ENCODE results near the gene ZNF618. TPM values are rescaled to one million over a fixed set of nuclear protein-coding genes. Genes with fewer than 3 reads are reported as not detected.

ZNF618 gene
- total and polyA plus RNA-seq, 4 donors: 4.9 to 17.3 (median 11.4) TPM

DNA sequence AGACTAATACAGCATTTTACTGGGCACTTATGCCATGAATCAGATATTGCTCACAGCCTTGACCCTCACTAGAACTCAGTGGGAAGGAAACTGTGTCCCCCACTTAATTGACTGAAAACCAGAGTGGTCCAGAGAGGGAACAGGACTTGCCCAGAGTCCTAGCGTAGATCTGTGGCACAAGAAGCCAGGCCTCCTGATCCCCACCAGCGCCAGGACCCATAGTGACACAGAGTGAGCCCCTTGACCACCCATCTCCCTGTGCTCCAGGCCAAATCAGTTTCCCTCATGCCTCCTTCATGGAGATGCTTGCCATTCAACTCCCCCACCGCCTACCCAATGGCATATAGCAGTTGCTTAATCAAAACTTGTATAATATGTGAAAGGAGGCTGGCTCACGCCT is 214.7 kb downstream of the ZNF618 start:
- no peak for DNase-seq

DNA sequence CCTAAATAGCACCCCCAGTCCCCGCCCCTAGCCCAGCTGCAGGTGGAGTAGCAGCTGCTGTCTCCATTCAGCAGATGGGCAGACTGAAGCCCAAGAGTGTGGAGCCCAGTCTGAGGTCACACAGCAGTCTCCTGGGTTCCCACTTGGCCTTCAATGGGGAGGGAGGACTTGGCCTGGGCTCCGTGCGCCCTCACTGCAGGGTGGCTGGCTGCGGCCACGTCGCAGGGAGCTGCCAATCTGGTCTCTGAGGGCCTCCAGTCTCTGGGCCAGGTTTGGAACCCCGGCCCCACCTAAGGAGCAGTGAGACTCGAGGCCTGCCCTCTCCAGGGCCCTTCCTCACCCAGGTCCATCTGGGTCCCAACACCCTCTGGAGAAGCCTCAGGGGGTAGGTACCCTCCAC is 215.6 kb downstream of the ZNF618 start:
- ATAC-seq (ENCODE audit: low FRiP score): no peak
- intact Hi-C loops (cut with DNase I): no loop called here
- WGBS, 2 donors: 96% methylated on average over 8 of the region's 8 CpGs
- Histone ChIP-seq H3K4me3 (ENCODE audit: low read length in 2 of 2) (no peak overlapping the region), H3K36me3 (ENCODE audit: control insufficient read depth in 1 of 2, insufficient read depth in 2 of 2, low read length in 1 of 2) (no peaks in the 10 kb centered on the region), H3K9me3 (ENCODE audit: control insufficient read depth, low read length) (no peaks in the 10 kb centered on the region), H3K4me1 (ENCODE audit: control insufficient read depth in 1 of 2, insufficient read depth in 2 of 2, low read length in 2 of 2) (no peaks in the 10 kb centered on the region), H3K27ac (ENCODE audit: low read depth in 1 of 2, low read length in 2 of 2) (no peak overlapping the region), H3K27me3 (ENCODE audit: control insufficient read depth in 1 of 2, insufficient read depth in 2 of 2, low read length in 1 of 2) (no peaks in the 10 kb centered on the region)
- no peak for DNase-seq

More for the DNA sequence above, 214.7 kb downstream of the ZNF618 start:
- Histone ChIP-seq H3K4me1 (ENCODE audit: control insufficient read depth in 1 of 2, insufficient read depth in 2 of 2, low read length in 2 of 2) (no peaks in the 10 kb centered on the region), H3K27me3 (ENCODE audit: control insufficient read depth in 1 of 2, insufficient read depth in 2 of 2, low read length in 1 of 2) (no peaks in the 10 kb centered on the region), H3K9me3 (ENCODE audit: control insufficient read depth, low read length) (no peaks in the 10 kb centered on the region), H3K36me3 (ENCODE audit: control insufficient read depth in 1 of 2, insufficient read depth in 2 of 2, low read length in 1 of 2) (no peaks in the 10 kb centered on the region), H3K4me3 (ENCODE audit: low read length in 2 of 2) (no peak overlapping the region), H3K27ac (ENCODE audit: low read depth in 1 of 2, low read length in 2 of 2) (no peak overlapping the region)
- WGBS, 2 donors: 98 to 99% methylated on average over 4 of the region's 4 CpGs
- ATAC-seq (ENCODE audit: low FRiP score): no peak
- intact Hi-C loops (cut with DNase I): no loop called here

GRCh38 chr9:114092336-114092735 is 216.2 kb downstream of the ZNF618 start:
- whole genome bisulfite sequencing, 2 donors: 92 to 96% methylated on average over 4 of the region's 4 CpGs
- no peak for ATAC-seq (ENCODE audit: low FRiP score)

GRCh38 chr9:114093031-114093471 is 216.9 kb downstream of the ZNF618 start:
- Histone ChIP-seq H3K27me3 (ENCODE audit: control insufficient read depth in 1 of 2, insufficient read depth in 2 of 2, low read length in 1 of 2) (no peaks in the 10 kb centered on the region), H3K4me1 (ENCODE audit: control insufficient read depth in 1 of 2, insufficient read depth in 2 of 2, low read length in 2 of 2) (no peaks in the 10 kb centered on the region), H3K9me3 (ENCODE audit: control insufficient read depth, low read length) (no peaks in the 10 kb centered on the region), H3K27ac (ENCODE audit: low read depth in 1 of 2, low read length in 2 of 2) (no peak overlapping the region), H3K36me3 (ENCODE audit: control insufficient read depth in 1 of 2, insufficient read depth in 2 of 2, low read length in 1 of 2) (no peaks in the 10 kb centered on the region), H3K4me3 (ENCODE audit: low read length in 2 of 2) (no peak overlapping the region)
- ATAC-seq (ENCODE audit: low FRiP score) (no peak), DNase-seq (no peak)
- intact Hi-C loops (cut with DNase I): no loop called here
- 85 to 90% methylated on average over 4 of the region's 4 CpGs for WGBS, 2 donors

More at GRCh38 chr9:114092336-114092735, 216.2 kb downstream of the ZNF618 start:
- Histone ChIP-seq H3K4me1 (ENCODE audit: control insufficient read depth in 1 of 2, insufficient read depth in 2 of 2, low read length in 2 of 2) (no peaks in the 10 kb centered on the region), H3K4me3 (ENCODE audit: low read length in 2 of 2) (no peak overlapping the region), H3K36me3 (ENCODE audit: control insufficient read depth in 1 of 2, insufficient read depth in 2 of 2, low read length in 1 of 2) (no peaks in the 10 kb centered on the region), H3K9me3 (ENCODE audit: control insufficient read depth, low read length) (no peaks in the 10 kb centered on the region), H3K27ac (ENCODE audit: low read depth in 1 of 2, low read length in 2 of 2) (no peak overlapping the region), H3K27me3 (ENCODE audit: control insufficient read depth in 1 of 2, insufficient read depth in 2 of 2, low read length in 1 of 2) (no peaks in the 10 kb centered on the region)
- intact Hi-C loops (cut with DNase I): no loop called here
- no peak for DNase-seq

- Histone ChIP-seq H3K9me3 (ENCODE audit: control insufficient read depth, low read length) (no peaks in the 10 kb centered on the region), H3K4me3 (ENCODE audit: low read length in 2 of 2) (no peak overlapping the region), H3K4me1 (ENCODE audit: control insufficient read depth in 1 of 2, insufficient read depth in 2 of 2, low read length in 2 of 2) (no peaks in the 10 kb centered on the region), H3K36me3 (ENCODE audit: control insufficient read depth in 1 of 2, insufficient read depth in 2 of 2, low read length in 1 of 2) (no peaks in the 10 kb centered on the region), H3K27me3 (ENCODE audit: control insufficient read depth in 1 of 2, insufficient read depth in 2 of 2, low read length in 1 of 2) (no peaks in the 10 kb centered on the region), H3K27ac (ENCODE audit: low read depth in 1 of 2, low read length in 2 of 2) (no peak overlapping the region)
- intact Hi-C loops (cut with DNase I): no loop called here
- DNase-seq: no peak
- 91 to 95% methylated on average over 9 of the region's 9 CpGs for WGBS, 2 donors
- no peak for ATAC-seq (ENCODE audit: low FRiP score)
Measured at GRCh38 chr9:114093761-114094505, 217.8 kb downstream of the ZNF618 start.

DNA sequence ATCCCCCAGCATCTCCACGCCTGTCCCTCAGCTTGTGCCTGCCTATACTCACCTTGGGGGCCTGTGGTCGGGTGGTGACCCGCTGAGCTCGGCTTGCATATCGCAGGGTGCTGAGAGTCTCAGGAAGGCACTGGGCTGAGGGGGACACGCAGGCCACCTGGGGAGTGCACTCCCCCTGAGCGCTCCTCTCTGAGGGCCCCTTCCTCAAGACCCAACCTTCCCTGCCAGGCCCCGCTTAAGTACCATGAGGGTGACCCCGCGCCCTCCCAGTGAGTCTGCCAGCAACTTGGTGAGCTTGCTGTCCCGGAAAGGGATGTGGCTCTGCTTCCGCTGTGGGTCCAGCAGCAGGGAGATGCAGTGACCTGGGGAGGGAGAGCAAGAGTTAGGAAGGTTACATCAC is 218.9 kb downstream of the ZNF618 start:
- intact Hi-C loops (cut with DNase I): no loop called here
- Histone ChIP-seq H3K4me1 (ENCODE audit: control insufficient read depth in 1 of 2, insufficient read depth in 2 of 2, low read length in 2 of 2) (no peaks in the 10 kb centered on the region), H3K4me3 (ENCODE audit: low read length in 2 of 2) (no peak overlapping the region), H3K27me3 (ENCODE audit: control insufficient read depth in 1 of 2, insufficient read depth in 2 of 2, low read length in 1 of 2) (no peaks in the 10 kb centered on the region), H3K9me3 (ENCODE audit: control insufficient read depth, low read length) (no peaks in the 10 kb centered on the region), H3K36me3 (ENCODE audit: control insufficient read depth in 1 of 2, insufficient read depth in 2 of 2, low read length in 1 of 2) (no peaks in the 10 kb centered on the region), H3K27ac (ENCODE audit: low read depth in 1 of 2, low read length in 2 of 2) (no peak overlapping the region)
- WGBS, 2 donors: 96 to 97% methylated on average over 12 of the region's 12 CpGs
- ATAC-seq (ENCODE audit: low FRiP score) (no peak), DNase-seq (no peak)

DNA sequence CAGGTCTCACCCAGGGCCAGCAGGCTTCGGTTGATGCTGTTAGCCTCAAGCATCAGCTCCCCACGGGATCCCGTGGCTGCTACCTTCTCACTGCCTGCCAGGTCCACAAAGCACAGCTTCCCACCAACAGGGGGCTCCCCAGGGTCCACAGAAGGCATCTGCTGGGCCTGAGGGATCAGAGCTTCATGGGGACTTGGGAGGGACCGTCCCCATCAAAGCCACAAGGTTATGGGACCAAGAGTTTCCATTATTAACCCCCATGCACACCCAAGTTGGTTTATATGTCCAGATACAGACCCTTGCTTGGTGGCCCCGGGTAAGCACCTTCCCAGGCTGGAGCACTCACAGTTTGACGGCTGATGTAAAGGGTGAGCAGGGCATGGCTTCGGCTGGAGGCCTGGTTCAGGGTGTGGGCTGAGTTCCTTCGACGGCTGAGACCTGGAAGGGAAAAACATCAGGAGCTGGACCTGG is 220.0 kb downstream of the ZNF618 start:
- Histone ChIP-seq H3K4me1 (ENCODE audit: control insufficient read depth in 1 of 2, insufficient read depth in 2 of 2, low read length in 2 of 2) (no peaks in the 10 kb centered on the region), H3K4me3 (ENCODE audit: low read length in 2 of 2) (no peak overlapping the region), H3K36me3 (ENCODE audit: control insufficient read depth in 1 of 2, insufficient read depth in 2 of 2, low read length in 1 of 2) (no peaks in the 10 kb centered on the region), H3K27me3 (ENCODE audit: control insufficient read depth in 1 of 2, insufficient read depth in 2 of 2, low read length in 1 of 2) (no peaks in the 10 kb centered on the region), H3K9me3 (ENCODE audit: control insufficient read depth, low read length) (no peaks in the 10 kb centered on the region), H3K27ac (ENCODE audit: low read depth in 1 of 2, low read length in 2 of 2) (no peak overlapping the region)
- intact Hi-C loops (cut with DNase I): no loop called here
- ATAC-seq (ENCODE audit: low FRiP score) (no peak), DNase-seq (no peak)
- WGBS, 2 donors: 88 to 96% methylated on average over 9 of the region's 9 CpGs

DNA sequence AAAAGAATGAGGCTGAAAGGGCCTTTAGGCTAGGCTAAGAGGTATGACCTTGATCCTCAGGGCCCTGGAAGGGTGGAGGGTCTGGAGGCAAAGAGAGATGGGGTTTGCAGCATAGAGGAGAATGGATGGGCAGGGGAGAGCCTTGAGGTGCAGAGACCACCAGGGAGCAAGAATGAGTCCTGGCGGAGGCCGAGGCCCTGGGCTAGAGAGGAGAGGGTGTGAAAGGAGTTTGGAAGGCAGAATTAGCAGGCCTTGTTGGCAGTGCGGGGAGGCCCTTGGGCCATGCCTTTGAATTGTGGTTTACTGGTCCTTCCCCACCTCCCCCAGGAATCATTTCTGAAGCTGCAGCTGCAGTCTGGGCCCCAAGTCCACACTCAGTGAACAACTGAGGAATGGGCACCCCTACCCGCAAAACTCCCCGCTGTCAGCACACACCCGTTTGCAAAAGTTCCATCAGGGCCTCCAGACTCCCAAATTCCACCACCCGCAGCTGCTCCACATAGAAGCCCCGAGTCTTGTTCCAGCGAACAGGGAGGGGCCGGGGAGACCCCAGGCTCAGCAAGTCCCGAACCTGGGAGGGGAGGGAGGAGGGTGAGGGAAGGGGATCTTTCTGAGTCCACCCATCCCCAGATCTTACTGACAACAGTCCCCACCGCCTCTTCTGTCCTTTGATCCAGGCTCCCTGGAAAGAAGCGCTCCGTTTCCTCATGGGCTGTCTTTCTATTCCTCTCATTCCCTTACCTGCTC is 220.9 kb downstream of the ZNF618 start:
- peaks cover 2% of the 10 kb centered on the region for H3K9me3 ChIP-seq (ENCODE audit: control insufficient read depth, low read length)
- no peak overlapping the region for H3K27ac ChIP-seq (ENCODE audit: low read depth in 1 of 2, low read length in 2 of 2)
- ATAC-seq (ENCODE audit: low FRiP score): no peak
- H3K27me3 ChIP-seq (ENCODE audit: control insufficient read depth in 1 of 2, insufficient read depth in 2 of 2, low read length in 1 of 2): no peaks in the 10 kb centered on the region
- no peaks in the 10 kb centered on the region for H3K36me3 ChIP-seq (ENCODE audit: control insufficient read depth in 1 of 2, insufficient read depth in 2 of 2, low read length in 1 of 2)
- DNase-seq: no peak
- H3K4me1 ChIP-seq (ENCODE audit: control insufficient read depth in 1 of 2, insufficient read depth in 2 of 2, low read length in 2 of 2): no peaks in the 10 kb centered on the region
- intact Hi-C loops (cut with DNase I): no loop called here
- H3K4me3 ChIP-seq (ENCODE audit: low read length in 2 of 2): no peak overlapping the region
- 87 to 92% methylated on average over 14 of the region's 14 CpGs for WGBS, 2 donors

- Histone ChIP-seq H3K27ac (ENCODE audit: low read depth in 1 of 2, low read length in 2 of 2) (no peak overlapping the region), H3K4me1 (ENCODE audit: control insufficient read depth in 1 of 2, insufficient read depth in 2 of 2, low read length in 2 of 2) (no peaks in the 10 kb centered on the region), H3K9me3 (ENCODE audit: control insufficient read depth, low read length) (peaks cover 2% of the 10 kb centered on the region), H3K36me3 (ENCODE audit: control insufficient read depth in 1 of 2, insufficient read depth in 2 of 2, low read length in 1 of 2) (no peaks in the 10 kb centered on the region), H3K4me3 (ENCODE audit: low read length in 2 of 2) (peak overlapping the region in 1 of 2 donors; percentile 15), H3K27me3 (ENCODE audit: control insufficient read depth in 1 of 2, insufficient read depth in 2 of 2, low read length in 1 of 2) (no peaks in the 10 kb centered on the region)
- DNase-seq: no peak
- intact Hi-C loops (cut with DNase I): no loop called here
- no peak for ATAC-seq (ENCODE audit: low FRiP score)
- WGBS, 2 donors: 33 to 35% methylated on average over 18 of the region's 18 CpGs
Measured at GRCh38 chr9:114097613-114098020, 221.5 kb downstream of the ZNF618 start.

All from aorta (tissue), 5 donors.